HG03521 (cell line): ENCODE measurements around the gene ANXA8.
"Not testable (repeated sequence)": the region's sequence is repeated elsewhere in the genome, so short reads cannot be mapped to it uniquely, and the experiment has no call there.

ENCODE experiments used
- ATAC-seq: cut with Tn5 transposase; IDR thresholded peaks from one replicate; pipeline ENCODE4 v1.9.1; 2021; ENCODE audit warnings: mild to moderate bottlenecking, moderate library complexity; ENCODE audit not compliant: unreplicated experiment

Gene ANXA8

DNA sequence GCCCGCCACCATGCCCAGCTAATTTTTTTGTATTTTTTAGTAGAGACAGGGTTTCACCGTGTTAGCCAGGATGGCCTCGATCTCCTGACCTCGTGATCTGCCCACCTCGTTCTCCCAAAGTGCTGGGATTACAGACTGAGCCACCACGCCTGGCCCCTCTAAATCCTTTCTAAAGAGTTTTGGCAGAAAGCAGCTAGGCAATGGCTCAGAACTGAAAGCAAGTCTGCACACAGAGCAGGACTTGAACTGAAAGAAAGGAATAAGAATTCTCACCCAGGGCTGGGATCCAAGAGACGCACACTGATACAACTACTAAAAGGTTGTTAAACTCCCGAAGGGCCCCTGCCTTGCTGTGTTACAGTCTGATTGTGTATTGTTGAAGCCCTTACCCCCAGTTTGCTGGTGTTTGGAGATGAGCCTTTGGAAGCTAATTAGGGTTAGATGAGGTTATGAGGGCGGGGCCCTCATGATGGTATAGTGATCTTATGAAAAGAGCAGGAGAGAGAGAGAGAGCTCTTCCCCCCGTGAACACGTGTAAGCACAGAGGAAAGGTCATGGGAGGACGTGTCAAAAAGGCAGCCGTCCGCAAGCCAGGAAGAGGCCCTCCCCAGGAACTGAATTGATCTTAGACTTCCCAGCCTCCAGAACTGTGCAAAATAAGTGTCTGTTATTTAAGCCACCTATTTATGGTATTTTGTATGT lies 18.5 kb downstream of the ANXA8 start:
- not testable (repeated sequence) for ATAC-seq

DNA sequence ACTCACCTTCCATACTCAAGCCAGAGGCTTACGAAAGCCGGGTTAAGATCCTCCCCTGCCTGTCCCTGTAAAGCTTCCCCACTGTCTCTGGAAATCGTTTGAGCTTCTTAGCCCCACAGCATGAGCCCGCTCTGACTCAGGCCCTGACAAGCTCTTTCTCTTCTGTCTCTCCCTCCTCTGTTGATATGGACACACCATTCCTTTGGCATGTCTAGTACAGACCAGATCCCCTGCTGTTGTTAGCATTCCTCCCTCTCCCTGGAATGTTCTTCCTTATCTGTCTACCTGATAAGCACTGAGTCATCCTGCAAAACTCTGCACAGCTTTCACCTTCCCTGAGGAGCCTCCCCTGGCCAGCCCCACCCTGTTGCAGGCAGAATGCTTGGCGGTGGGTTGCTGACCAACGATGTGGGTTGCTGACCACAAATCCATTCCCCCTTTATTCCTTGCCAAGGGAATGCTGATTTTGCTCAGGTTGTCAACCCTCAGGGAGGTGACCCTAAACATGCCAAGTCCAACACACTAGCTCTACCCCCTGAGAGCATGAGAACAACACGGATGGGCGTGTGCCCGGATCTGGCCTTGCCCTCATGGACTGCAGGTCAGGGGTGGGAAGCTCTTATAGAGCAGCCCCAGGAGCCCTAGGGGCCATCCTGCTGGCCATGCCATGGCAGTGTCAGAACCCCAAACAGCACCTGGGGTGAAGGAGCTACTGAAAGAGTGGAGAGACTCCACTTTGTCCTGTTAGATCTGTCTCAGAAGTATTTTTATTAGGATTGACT lies 21.1 kb downstream of the ANXA8 start:
- ATAC-seq, result not testable (repeated sequence)

GRCh38 chr10:47461261-47461687 lies 22.6 kb downstream of the ANXA8 start:
- ATAC-seq, result not testable (repeated sequence)

- ATAC-seq, result no peak
Observed at GRCh38 chr10:47458466-47459154, 25.3 kb downstream of the ANXA8 start.

DNA sequence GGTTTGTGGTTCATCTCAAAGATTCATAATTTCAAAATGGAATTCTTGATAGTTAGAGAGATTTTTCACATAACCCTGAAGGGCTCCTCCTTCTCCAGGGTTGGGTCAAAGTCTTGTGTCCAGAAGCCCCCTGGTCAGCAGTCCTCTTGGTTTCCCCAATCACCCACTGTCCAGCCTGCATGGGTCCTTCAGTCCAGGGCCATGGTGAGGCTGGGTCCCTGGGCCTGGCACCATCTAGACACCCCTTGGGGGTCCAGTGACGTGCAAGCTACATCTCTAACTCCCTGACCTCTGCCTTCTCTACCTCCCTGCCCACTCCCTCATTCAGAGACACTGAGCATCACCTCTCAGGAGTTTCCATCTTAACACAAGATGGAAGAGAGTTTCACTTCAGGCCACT lies 26.1 kb downstream of the ANXA8 start:
- ATAC-seq, result no peak

DNA sequence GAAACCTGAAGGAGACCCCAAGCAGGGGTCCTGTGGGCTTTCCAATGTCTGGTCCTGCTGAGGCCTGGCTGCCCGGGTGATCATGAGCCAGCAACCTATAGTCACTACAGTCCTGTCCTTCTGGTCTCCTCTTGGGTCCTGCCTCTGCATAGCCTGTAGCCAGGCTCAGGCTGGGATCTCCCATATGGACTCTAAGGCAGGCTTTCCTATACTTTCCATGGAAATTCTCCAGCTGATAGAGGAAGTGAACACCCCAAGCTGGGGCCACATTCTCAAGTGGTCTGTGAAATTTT lies 26.4 kb downstream of the ANXA8 start:
- no peak for ATAC-seq

DNA sequence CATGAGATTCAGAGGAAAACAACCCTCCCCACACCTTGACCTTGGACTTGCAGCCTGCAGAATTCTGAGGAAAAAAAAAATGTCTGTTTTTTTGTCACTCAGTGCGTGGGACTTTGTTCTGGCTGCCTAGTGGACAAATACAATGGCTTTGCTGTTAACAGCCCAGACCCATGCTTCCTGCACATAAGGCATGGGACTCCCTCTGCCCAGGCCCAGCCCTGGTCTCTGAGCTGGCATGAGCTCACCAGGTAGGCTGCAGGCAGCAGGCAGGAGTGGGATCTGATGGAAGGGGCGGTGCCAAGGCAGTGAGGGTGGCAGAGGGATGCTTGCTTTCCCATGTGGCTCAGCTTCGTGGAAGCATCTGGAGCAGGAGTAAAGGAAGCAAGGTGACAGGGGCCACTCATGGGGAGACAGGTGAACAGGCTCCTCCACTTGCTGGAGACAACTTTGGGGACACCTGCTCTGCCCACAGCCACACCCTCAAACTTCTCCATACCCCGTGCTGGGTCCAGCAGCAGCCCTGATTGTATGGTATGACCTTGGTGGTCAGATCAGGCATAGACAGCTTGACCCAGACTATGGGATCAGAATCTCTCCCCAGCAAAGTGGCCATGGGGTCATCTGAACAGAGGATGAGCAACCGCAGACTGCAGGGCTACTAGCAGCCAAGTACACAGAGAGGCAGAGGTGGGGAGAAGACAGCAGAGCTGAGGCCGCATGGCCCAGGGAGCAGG lies 27.0 kb downstream of the ANXA8 start:
- ATAC-seq, result no peak

- ATAC-seq, result no peak
Observed at GRCh38 chr10:47456079-47456785, 27.7 kb downstream of the ANXA8 start.

GRCh38 chr10:47455350-47456078 lies 28.4 kb downstream of the ANXA8 start:
- not testable (repeated sequence) for ATAC-seq

- ATAC-seq, result no peak
Observed at GRCh38 chr10:47454780-47455058, 29.2 kb downstream of the ANXA8 start.

DNA sequence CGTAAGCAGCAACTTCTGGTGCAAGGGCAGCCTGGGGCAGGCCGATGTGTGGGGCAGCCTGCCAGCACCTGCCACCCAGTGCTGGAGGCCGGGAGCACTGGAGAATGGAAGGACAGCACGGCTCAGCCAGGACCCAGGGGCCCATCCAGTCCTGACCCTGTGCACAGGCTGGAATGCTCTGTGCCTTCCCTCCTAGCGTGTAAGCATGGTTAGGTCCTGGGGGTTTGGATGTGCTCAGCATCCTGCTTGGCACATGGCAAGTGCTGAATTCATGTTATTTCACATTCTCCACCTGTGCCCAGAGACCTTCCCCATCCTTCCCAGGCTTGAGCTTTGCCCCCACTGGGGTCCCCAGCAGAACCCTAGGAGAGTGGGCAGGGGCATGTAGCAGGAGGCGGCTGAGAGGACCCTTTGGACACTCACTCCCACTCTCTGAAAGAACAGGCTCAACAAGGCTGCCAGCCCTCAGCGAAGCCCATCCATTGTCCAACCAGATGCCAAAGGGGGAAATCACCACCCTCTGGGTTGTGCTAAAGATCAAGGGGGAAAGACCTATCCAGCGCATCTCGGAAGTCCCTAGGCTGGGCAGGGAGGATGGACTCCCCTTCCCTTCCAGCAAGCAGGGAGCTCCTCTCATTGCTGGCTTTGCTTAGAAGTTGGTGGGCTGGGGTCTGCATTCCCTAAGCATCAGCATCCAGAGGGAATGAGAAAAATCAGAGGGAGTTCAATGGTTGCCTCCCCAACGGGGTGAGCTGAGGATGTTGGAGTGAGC lies 29.7 kb downstream of the ANXA8 start:
- ATAC-seq, result no peak

DNA sequence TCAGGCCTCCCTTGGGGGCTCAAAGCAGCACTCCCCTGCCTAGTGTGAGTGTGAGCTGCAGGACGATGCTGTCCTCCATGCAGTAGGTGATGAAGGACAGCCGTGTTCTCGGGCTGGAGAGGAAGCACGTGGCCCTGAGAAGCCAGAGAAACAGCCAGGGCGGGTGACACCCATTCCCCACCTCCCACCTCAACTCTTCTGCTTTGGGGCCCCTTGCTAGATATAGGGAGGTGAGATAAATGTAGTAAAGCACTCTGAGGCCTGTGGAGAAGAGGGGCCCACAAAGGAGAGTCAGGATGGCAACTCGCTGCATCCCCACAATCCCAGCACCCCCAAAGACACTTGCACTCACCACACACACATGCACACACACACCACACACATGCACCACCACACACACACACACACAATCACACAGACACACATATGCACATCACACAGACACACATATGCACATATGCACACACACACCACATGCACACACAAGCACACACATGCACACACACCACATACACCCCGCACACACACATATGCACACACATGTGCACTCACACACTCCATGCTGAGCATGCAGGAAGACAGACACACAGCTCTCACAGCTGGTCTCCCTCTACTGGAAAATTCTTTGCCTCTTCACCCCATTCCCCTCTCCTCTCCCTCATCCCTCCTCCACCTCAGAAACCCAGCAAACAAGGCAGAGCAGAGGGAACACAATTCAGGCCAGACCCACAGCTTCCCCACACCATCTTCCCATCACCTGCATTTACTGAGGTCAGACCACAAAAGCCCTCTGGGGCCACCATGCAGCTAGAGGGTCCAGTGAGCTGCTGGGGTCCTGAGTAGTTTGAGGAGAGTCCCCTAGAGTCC lies 30.5 kb downstream of the ANXA8 start:
- no peak for ATAC-seq

- ATAC-seq, result no peak
Observed at GRCh38 chr10:47452495-47453140, 31.3 kb downstream of the ANXA8 start.

DNA sequence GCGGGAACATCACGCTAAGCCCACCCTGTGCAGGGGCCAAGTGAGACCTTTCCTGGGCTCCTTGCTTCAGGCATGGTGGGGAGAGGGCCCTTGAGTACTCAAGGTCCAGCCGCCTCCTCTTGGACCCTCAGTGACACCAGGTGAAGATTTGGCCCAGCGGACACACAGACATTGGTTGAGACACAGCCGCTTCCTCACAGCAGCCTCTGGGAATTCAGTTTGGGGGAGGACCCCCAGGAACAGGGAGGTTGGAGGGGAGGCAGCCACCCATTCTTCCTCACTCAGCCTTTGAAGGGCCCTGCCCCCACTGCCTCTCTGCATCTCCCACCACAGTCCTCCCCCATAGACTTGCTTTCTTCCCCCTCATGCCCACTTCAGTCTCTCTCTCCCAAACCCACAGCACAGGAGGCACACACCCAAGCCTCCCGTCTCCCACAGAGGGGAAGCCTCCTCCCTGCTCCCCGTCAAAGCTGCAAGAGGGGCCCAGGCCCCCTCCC lies 31.9 kb downstream of the ANXA8 start:
- no peak for ATAC-seq

GRCh38 chr10:47451273-47451997 lies 32.5 kb downstream of the ANXA8 start:
- ATAC-seq, result no peak

DNA sequence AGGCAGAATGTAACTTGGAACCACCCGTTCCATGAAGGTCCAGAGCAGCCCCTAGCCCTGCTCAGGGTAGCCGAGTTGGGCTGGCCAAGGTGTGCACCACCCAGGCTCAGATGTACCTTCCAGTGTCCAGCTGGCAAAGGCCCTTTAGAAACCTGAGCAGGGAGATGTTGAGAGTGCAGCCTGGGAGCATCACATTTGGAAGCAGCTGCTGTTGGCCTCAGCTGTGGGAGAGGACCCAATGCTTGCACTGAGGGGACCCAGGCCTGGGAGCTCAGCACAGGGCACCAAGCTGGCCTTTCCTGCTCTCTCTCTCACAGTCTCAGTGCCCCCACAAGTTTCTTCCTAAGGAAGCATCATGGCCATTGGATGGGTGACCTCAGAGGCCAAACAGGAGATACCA lies 33.5 kb downstream of the ANXA8 start:
- ATAC-seq, result no peak

GRCh38 chr10:47449979-47450378 lies 33.9 kb downstream of the ANXA8 start:
- no peak for ATAC-seq
